ENCODE measurements around the gene TMEM164. TPM values are rescaled to one million over a fixed set of nuclear protein-coding genes. Genes with fewer than 3 reads are reported as not detected.

The TMEM164 gene
- total and polyA plus RNA-seq, 2 experiments from 2014 or later: 3.4 to 17.2 TPM

GRCh38 chrX:110032534-110033147 is 29.7 kb downstream of the TMEM164 start:
- no peaks in the 10 kb centered on the region for H4K20me1 ChIP-seq (replicated peaks; ENCODE audit: insufficient read depth)
- no peaks in the 10 kb centered on the region; the same call in 1 of the 2 replicates for H3K79me2 ChIP-seq (replicated peaks; ENCODE audit: insufficient read depth)
- no peak overlapping the region for H3K4me3 ChIP-seq
- DNase-seq (ENCODE audit: low spot score) (no peak), ATAC-seq (no peak)
- peaks cover 8% of the 10 kb centered on the region for H3K4me1 Mint-ChIP-seq
- H3K4me2 ChIP-seq: no peak overlapping the region
- no peak overlapping the region for H2AFZ ChIP-seq
- H3K27me3 ChIP-seq (ENCODE audit: insufficient read depth): no peaks in the 10 kb centered on the region
- H3K27ac Mint-ChIP-seq: no peak overlapping the region
- H3F3A ChIP-seq (replicated peaks; ENCODE audit: low read depth): no peaks in the 10 kb centered on the region
- no peaks in the 10 kb centered on the region for H3K9me2 ChIP-seq (ENCODE audit: insufficient read depth)
- no peak overlapping the region for H3K4me3 Mint-ChIP-seq
- TF ChIP-seq NANOG (IDR thresholded peaks at IDR 0.05; ENCODE audit: borderline replicate concordance): no peak
- no peak for TF ChIP-seq ZNF462 (CRISPR knock-in tag; IDR thresholded peaks at IDR 0.05)
- TF ChIP-seq EZH2 (IDR thresholded peaks at IDR 0.05; ENCODE audit: low read depth, unreplicated experiment): no peak
- no peak for TF ChIP-seq ZNF331 (CRISPR knock-in tag; IDR thresholded peaks at IDR 0.05; ENCODE audit: low read depth)
- no peak for TF ChIP-seq CTCF (conservative IDR thresholded peaks at IDR 0.05; ENCODE audit: low read depth in 2 of 2)
- TF ChIP-seq REST (IDR thresholded peaks at IDR 0.05; ENCODE audit: unreplicated experiment): no peak
- TF ChIP-seq EZH2phosphoT487 (IDR thresholded peaks at IDR 0.05; ENCODE audit: unreplicated experiment): no peak
- TF ChIP-seq STAT1 (IDR thresholded peaks at IDR 0.05; ENCODE audit: unreplicated experiment): no peak
- no peaks in the 10 kb centered on the region for H3K9me3 Mint-ChIP-seq
- no peak overlapping the region for H3K27ac ChIP-seq (ENCODE audit: low read depth)
- H3K4me1 ChIP-seq (ENCODE audit: insufficient read depth): no peaks in the 10 kb centered on the region
- no peaks in the 10 kb centered on the region for H3K36me3 Mint-ChIP-seq (ENCODE audit: low read depth)
- no peaks in the 10 kb centered on the region for H3K36me3 ChIP-seq (ENCODE audit: insufficient read depth)
- no peaks in the 10 kb centered on the region for H3K27me3 Mint-ChIP-seq (ENCODE audit: insufficient read depth, low read depth, poor library complexity)
